Measurements from ENCODE around the gene PEF1. TPM values are rescaled to one million over a fixed set of nuclear protein-coding genes. Genes with fewer than 3 reads are reported as not detected.
"Not testable (repeated sequence)": the region's sequence is repeated elsewhere in the genome, so short reads cannot be mapped to it uniquely, and the experiment has no call there.

PEF1 gene
- total RNA-seq, 1 donor from 2014 or later, result 132 TPM

DNA sequence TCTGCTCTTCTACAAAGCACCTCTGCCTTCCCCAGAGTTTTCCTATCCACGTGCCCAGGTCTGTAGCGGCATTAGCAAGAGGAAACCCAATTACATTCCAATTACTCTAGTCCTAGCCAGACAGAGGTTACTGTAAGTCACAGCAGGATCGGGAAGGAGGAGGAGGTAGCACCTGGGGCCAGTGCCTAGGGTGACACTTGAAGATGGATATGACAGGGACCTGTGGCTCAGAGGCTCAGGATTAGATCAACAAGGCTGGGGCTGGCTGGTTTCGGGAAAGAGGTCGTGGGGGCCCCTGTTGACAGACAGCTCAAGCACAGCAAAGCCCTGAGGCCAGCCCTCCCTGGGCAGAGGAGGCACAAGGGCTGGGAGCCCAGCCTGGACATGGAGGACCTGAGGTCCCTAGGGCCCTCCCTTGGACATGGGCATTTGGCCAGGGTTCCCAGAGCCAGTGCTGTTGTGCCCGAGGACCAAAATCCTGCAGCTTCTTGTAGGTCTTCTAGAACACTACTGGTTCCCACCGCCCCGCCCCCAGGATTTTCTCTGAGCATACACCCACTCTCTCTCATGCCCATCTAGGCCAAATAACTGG, 30.2 kb downstream of the PEF1 start:
- DNase-seq (ENCODE audit: low read depth in 2 of 2), result peak in 1 of 2 donors; percentile 62

- DNase-seq (ENCODE audit: low read depth in 2 of 2), result no peak
Measured at GRCh38 chr1:31609514-31610118, 35.1 kb downstream of the PEF1 start.

DNA sequence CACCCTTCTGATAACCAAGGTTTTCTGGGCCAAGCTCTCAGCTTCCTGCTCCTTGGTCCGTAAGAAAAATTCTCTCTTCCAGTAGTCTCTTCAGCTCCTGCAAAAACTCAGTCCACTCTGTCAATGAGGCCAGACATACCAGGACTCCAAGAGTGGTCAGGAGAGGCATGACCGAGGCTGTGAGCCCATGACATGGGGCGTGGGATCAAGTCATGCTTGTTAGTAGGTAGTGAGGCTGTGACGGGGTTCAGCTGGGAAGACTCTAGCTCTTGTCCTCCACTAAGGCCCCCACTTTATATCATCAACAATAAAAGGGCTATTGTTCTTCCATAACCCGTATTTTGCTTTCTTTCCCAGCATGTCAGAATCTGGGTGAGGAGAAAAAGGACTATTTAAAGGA, 37.3 kb downstream of the PEF1 start:
- no peak for DNase-seq (ENCODE audit: low read depth in 2 of 2)

DNA sequence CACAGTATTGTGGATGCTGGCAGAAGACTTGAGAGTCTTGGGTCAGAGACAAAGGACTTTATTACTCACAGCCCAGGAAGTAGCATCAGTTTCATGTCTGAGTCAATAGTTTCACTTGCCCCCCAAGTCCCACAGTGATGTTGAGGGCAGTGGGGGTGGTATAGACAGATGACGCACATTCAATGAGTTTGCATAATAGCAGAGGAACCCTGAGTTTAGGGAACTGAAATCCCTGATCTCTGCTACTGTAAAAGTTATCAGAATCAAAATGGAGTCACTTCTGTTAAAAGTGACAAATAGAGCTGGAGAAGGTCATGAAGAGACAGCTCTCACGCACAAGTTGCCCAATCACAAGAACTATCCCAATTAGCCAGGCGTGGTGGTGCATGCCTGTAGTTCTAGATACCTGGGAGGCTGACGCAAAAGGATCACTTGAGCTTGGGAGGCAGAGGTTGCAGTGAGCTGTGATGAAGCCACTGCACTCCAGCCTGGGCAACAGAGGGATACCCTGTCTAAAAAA, 38.7 kb downstream of the PEF1 start:
- peak in 1 of 2 donors; percentile 69 for DNase-seq (ENCODE audit: low read depth in 2 of 2)

GRCh38 chr1:31602081-31602480, 42.6 kb downstream of the PEF1 start:
- no peak for DNase-seq (ENCODE audit: low read depth in 2 of 2)

DNA sequence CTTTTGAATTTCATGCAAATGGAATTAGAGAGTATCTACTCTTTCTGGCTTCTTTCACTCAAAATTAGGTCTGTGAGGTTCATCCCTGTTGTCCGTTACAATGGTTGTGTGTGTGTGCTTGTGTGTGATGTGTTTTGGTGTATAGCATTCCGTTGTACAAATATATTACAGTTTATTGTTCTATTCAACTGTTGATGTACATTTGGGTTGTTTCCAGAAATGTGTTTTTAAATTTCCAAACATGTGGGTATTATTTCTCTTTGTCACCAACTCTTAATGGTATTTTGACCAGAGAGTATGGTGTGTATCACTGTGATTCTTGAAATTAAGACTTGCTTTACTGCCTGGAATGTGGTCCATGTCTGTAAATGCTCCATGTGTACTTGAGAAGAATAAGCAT, 44.0 kb downstream of the PEF1 start:
- DNase-seq (ENCODE audit: low read depth in 2 of 2), result peak in 1 of 2 donors; percentile 70

GRCh38 chr1:31598980-31599379, 45.7 kb downstream of the PEF1 start:
- no peak for DNase-seq (ENCODE audit: low read depth in 2 of 2)

- peak; percentile 87 to 92 for DNase-seq (ENCODE audit: low read depth in 2 of 2)
Measured at GRCh38 chr1:31596737-31597097, 48.0 kb downstream of the PEF1 start.

GRCh38 chr1:31595836-31596736, 48.6 kb downstream of the PEF1 start:
- peak in 1 of 2 donors; percentile 90 for DNase-seq (ENCODE audit: low read depth in 2 of 2)

DNA sequence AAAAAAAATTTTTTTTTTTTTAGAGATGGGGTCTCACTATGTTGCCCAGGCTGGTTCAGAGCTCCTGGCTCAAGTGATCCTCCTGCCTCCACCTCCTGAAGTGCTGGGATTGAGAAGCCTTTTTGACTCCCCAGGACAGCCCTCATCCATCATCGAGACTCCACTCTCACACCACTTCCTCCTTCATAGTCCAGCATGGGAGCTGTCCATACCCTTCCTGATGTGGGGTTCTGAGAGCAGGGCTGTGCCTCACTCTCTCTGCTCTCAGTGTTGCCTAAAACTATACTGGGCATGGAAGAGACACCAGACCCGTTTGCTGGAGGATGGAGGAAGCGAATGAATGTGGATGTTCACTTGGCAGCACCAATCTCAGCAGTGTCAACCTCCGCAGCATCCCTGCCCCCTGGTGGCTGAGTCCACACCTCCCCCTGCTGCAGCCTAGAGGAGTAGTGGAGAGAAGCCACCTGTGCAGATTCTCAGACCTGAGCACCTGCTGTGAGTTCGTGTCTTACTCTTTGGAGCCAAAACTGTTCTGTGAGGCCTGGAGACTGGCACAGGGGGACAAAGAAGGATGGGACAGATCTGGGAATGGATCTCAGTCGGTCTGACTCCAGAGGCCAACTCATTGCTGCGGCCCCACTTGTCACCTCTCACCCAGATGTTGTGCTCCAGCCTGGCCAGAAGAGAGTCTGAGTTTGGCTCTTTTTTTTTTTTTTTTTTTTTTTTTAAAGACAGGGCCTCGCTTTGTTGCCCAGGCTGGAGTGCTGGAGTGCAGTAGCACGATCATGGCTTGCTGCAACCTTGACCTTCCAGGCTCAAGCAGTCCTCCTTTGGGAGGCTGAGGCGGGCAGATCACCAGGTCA, 50.7 kb downstream of the PEF1 start:
- peak; percentile 80 to 89 for DNase-seq (ENCODE audit: low read depth in 2 of 2)

GRCh38 chr1:31593136-31593665, 51.5 kb downstream of the PEF1 start:
- no peak for DNase-seq (ENCODE audit: low read depth in 2 of 2)

GRCh38 chr1:31592132-31592531, 52.5 kb downstream of the PEF1 start:
- no peak for DNase-seq (ENCODE audit: low read depth in 2 of 2)

DNA sequence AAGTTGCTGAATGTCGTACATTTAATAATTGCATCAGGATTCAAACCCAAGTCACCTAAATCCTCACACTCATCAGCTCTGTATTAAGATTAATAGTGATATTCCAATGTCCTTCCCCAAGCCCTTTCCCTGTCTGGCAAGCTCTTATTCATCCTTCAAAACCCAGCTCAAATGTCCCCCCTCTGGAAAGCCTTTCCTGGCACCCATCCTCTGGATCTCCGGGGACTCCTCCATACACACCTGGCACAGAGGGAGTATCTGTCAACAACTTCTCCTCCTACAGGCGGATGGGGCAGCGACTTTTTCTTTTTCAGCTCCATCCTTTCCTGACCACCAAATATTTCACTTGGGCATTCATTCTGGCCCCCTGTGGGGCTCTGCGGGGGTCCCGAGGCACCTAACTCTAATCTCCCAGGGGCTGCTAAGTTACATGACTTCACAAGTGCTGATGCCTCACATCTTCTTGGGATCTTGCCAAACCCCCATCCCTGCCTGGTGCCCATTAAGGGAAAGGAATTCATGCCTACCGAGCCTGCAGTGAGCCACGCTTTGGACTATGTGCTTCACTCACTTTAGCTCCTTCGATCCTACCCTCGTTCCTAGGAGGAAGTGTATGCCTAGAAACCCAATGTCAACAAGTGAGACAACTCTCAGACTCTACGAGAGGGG, 53.1 kb downstream of the PEF1 start:
- no peak for DNase-seq (ENCODE audit: low read depth in 2 of 2)

GRCh38 chr1:31588751-31589515, 55.7 kb downstream of the PEF1 start:
- DNase-seq (ENCODE audit: low read depth in 2 of 2), result peak; percentile 58 to 59

- peak; percentile 72 to 81 for DNase-seq (ENCODE audit: low read depth in 2 of 2)
Measured at GRCh38 chr1:31587720-31588423, 56.8 kb downstream of the PEF1 start.

DNA sequence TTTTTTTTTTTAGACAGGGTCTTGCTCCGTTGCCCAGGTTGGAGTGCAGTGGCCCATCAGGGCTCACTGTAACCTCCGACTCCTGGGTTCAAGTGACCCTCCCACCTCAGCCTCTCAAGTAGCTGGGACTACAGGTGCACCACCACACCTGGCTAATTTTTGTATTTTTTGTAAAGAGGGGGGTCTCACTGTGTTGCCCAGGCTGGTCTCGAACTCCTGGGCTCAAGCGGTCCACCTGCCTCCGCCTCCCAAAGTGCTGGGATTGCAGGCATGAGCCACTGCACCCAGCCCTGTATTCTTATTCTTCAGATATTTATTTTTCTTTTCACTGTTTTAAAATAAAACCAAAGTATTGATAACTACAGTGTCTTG, 57.4 kb downstream of the PEF1 start:
- DNase-seq (ENCODE audit: low read depth in 2 of 2), result not testable (repeated sequence)

DNA sequence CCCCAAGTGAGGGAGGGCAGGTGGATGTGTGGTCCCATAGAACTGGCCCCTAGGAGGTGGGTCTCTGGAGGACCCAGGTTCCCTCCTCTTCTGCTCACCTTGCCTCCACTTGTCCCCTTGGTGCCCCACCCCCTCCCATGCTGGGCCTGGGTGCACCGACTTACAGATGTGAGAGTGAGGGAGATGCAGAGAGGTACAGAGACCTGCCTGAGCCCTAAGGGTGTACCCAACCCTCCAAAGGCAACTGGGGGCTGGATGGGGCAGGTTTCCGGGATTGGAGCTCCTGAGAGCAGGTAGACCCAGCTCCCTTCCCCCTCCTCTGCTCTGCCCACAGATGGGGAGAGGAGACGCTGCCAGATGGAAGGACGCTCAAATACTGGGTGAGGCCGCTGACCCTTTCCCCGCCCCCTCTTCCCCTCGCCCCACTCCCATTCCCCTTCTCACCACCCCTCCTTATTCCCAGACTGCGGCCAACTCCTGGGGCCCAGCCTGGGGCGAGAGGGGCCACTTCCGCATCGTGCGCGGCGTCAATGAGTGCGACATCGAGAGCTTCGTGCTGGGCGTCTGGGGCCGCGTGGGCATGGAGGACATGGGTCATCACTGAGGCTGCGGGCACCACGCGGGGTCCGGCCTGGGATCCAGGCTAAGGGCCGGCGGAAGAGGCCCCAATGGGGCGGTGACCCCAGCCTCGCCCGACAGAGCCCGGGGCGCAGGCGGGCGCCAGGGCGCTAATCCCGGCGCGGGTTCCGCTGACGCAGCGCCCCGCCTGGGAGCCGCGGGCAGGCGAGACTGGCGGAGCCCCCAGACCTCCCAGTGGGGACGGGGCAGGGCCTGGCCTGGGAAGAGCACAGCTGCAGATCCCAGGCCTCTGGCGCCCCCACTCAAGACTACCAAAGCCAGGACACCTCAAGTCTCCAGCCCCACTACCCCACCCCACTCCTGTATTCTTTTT, 58.0 kb downstream of the PEF1 start:
- no peak for DNase-seq (ENCODE audit: low read depth in 2 of 2)

DNA sequence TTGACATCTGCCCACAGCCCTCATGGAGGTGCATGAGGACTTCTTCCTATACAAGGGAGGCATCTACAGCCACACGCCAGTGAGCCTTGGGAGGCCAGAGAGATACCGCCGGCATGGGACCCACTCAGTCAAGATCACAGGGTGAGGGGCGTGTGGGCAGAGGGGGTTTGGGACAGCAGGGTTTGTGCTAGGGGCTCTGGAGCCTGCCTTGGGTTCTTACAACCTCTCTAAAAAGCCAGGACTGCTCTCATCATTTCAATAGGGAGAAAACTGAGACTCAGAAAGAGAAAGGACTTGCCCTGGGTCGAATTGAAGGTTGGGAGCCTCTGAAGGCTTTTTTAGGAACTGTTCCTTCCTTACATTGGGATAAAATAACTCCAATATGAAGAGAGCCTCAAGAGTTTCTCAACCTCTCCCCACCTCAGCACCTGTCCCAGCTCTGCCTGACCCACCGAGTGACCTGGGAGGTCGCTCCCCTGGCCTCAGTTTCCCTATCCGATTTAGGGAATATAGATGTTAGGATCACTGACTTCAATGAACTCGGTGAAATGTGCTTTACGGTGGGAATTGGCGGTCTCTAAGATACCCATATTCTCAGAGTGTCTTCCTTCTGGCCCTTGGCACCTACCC, 58.8 kb downstream of the PEF1 start:
- no peak for DNase-seq (ENCODE audit: low read depth in 2 of 2)

Measured in lung microvascular endothelial cell (primary cell).